ENCODE data around the gene KNL1. TPM values are rescaled to one million over a fixed set of nuclear protein-coding genes. Genes with fewer than 3 reads are reported as not detected.

The KNL1 gene
- total and polyA plus RNA-seq, 2 donors (not counting 1 experiment from before 2014, with no cell fraction given), result 3.9 to 5.0 TPM

GRCh38 chr15:40595773-40596172 is 1.7 kb downstream of the KNL1 start:
- no peaks in the 10 kb centered on the region for H3K36me3 ChIP-seq (ENCODE audit: control insufficient read depth, insufficient read depth, low read length)
- H3K9ac ChIP-seq (ENCODE audit: insufficient read depth, low read length), result no peak overlapping the region
- H3K4me2 ChIP-seq (ENCODE audit: extremely low read depth, insufficient read depth, low read length), result peak overlapping the region; percentile 91
- H3K4me1 ChIP-seq (ENCODE audit: control insufficient read depth, extremely low read depth, insufficient read depth, low read length), result no peaks in the 10 kb centered on the region
- no peak overlapping the region for H3K27ac ChIP-seq (ENCODE audit: insufficient read depth, low read length)
- no peaks in the 10 kb centered on the region for H3K27me3 ChIP-seq (ENCODE audit: control insufficient read depth, insufficient read depth, low read length)
- H3K9me3 ChIP-seq (ENCODE audit: control insufficient read depth, insufficient read depth, low read depth, low read length), result no peaks in the 10 kb centered on the region
- no peak for TF ChIP-seq CTCF (conservative IDR thresholded peaks at IDR 0.05 in 1 of 2, IDR thresholded peaks at IDR 0.05 in 1 of 2; ENCODE audit: low read depth in 1 of 2, low read length in 2 of 2)
- no peak for TF ChIP-seq EZH2 (IDR thresholded peaks at IDR 0.05; ENCODE audit: low read length, missing control alignments)
- H4K20me1 ChIP-seq (ENCODE audit: control insufficient read depth, extremely low read depth, insufficient read depth, low read length), result no peaks in the 10 kb centered on the region
- H3K79me2 ChIP-seq (ENCODE audit: control insufficient read depth, insufficient read depth, low read length), result peaks cover 56% of the 10 kb centered on the region
- peak overlapping the region; percentile 42 for H2AFZ ChIP-seq (ENCODE audit: low read length)
- no peak for DNase-seq (ENCODE audit: low read depth in 2 of 2)
- H3K4me3 ChIP-seq (replicated peaks in 1 of 4; ENCODE audit: control extremely low read depth in 1 of 4, insufficient read depth in 1 of 4, low read depth in 3 of 4, low read length in 4 of 4), result peak overlapping the region; percentile 21 to 99 (median 86)

GRCh38 chr15:40597024-40597423 is 3.0 kb downstream of the KNL1 start:
- Histone ChIP-seq H3K27me3 (ENCODE audit: control insufficient read depth, insufficient read depth, low read length) (no peaks in the 10 kb centered on the region), H3K36me3 (ENCODE audit: control insufficient read depth, insufficient read depth, low read length) (no peaks in the 10 kb centered on the region), H3K4me1 (ENCODE audit: control insufficient read depth, extremely low read depth, insufficient read depth, low read length) (no peaks in the 10 kb centered on the region), H4K20me1 (ENCODE audit: control insufficient read depth, extremely low read depth, insufficient read depth, low read length) (no peaks in the 10 kb centered on the region), H2AFZ (ENCODE audit: low read length) (peak overlapping the region; percentile 16), H3K9me3 (ENCODE audit: control insufficient read depth, insufficient read depth, low read depth, low read length) (no peaks in the 10 kb centered on the region), H3K4me2 (ENCODE audit: extremely low read depth, insufficient read depth, low read length) (no peak overlapping the region), H3K9ac (ENCODE audit: insufficient read depth, low read length) (no peak overlapping the region), H3K79me2 (ENCODE audit: control insufficient read depth, insufficient read depth, low read length) (peaks cover 61% of the 10 kb centered on the region), H3K4me3 (replicated peaks in 1 of 4; ENCODE audit: control extremely low read depth in 1 of 4, insufficient read depth in 1 of 4, low read depth in 3 of 4, low read length in 4 of 4) (no peak overlapping the region), H3K27ac (ENCODE audit: insufficient read depth, low read length) (no peak overlapping the region)
- TF ChIP-seq CTCF (conservative IDR thresholded peaks at IDR 0.05 in 1 of 2, IDR thresholded peaks at IDR 0.05 in 1 of 2; ENCODE audit: low read depth in 1 of 2, low read length in 2 of 2), result no peak
- no peak for TF ChIP-seq EZH2 (IDR thresholded peaks at IDR 0.05; ENCODE audit: low read length, missing control alignments)
- DNase-seq (ENCODE audit: low read depth in 2 of 2), result no peak

- no peaks in the 10 kb centered on the region for H3K9me3 ChIP-seq (ENCODE audit: control insufficient read depth, insufficient read depth, low read depth, low read length)
- H3K4me3 ChIP-seq (replicated peaks in 1 of 4; ENCODE audit: control extremely low read depth in 1 of 4, insufficient read depth in 1 of 4, low read depth in 3 of 4, low read length in 4 of 4), result no peak overlapping the region
- no peak for TF ChIP-seq CTCF (conservative IDR thresholded peaks at IDR 0.05 in 1 of 2, IDR thresholded peaks at IDR 0.05 in 1 of 2; ENCODE audit: low read depth in 1 of 2, low read length in 2 of 2)
- TF ChIP-seq EZH2 (IDR thresholded peaks at IDR 0.05; ENCODE audit: low read length, missing control alignments), result no peak
- H3K4me2 ChIP-seq (ENCODE audit: extremely low read depth, insufficient read depth, low read length), result no peak overlapping the region
- H3K79me2 ChIP-seq (ENCODE audit: control insufficient read depth, insufficient read depth, low read length), result peaks cover 61% of the 10 kb centered on the region
- H3K27me3 ChIP-seq (ENCODE audit: control insufficient read depth, insufficient read depth, low read length), result no peaks in the 10 kb centered on the region
- H4K20me1 ChIP-seq (ENCODE audit: control insufficient read depth, extremely low read depth, insufficient read depth, low read length), result no peaks in the 10 kb centered on the region
- no peaks in the 10 kb centered on the region for H3K4me1 ChIP-seq (ENCODE audit: control insufficient read depth, extremely low read depth, insufficient read depth, low read length)
- no peak overlapping the region for H2AFZ ChIP-seq (ENCODE audit: low read length)
- no peaks in the 10 kb centered on the region for H3K36me3 ChIP-seq (ENCODE audit: control insufficient read depth, insufficient read depth, low read length)
- peak in 1 of 2 donors; percentile 6 for DNase-seq (ENCODE audit: low read depth in 2 of 2)
- no peak overlapping the region for H3K9ac ChIP-seq (ENCODE audit: insufficient read depth, low read length)
- H3K27ac ChIP-seq (ENCODE audit: insufficient read depth, low read length), result no peak overlapping the region
Observed at GRCh38 chr15:40598126-40598525, 4.1 kb downstream of the KNL1 start.
